ENCODE results near the gene SPRY4. TPM values are rescaled to one million over a fixed set of nuclear protein-coding genes. Genes with fewer than 3 reads are reported as not detected.

Gene SPRY4
- polyA plus RNA-seq (2012; ENCODE audit: insufficient read length, low read depth): 78.3 TPM

- TF ChIP-seq FOXP2 (optimal IDR thresholded peaks at IDR 0.05; ENCODE audit: borderline replicate concordance, extremely low read depth, extremely low read length, insufficient read depth): no peak
- peak; percentile 95 for TF ChIP-seq SIN3A (IDR thresholded peaks at IDR 0.05; ENCODE audit: borderline replicate concordance, insufficient read depth, low read length)
- TF ChIP-seq TAF1 (IDR thresholded peaks at IDR 0.05; ENCODE audit: borderline replicate concordance, insufficient read depth, low read length): peak; percentile 90
- peak in 1 of 2 experiments; percentile 71; a peak in 1 of 4 replicates for TF ChIP-seq REST (IDR thresholded peaks at IDR 0.05; ENCODE audit: insufficient read depth in 1 of 2, low read depth in 2 of 2, low read length in 2 of 2)
- peak; percentile 98 for TF ChIP-seq POLR2AphosphoS5 (IDR thresholded peaks at IDR 0.05; ENCODE audit: low read depth, low read length)
Observed at GRCh38 chr5:142324871-142325724, at the start of gene SPRY4. TSS of gene SPRY4 (minus strand) at chr5:142325021. CDS start at chr5:142315108, 9,913 bp downstream.

- TF ChIP-seq SIN3A (IDR thresholded peaks at IDR 0.05; ENCODE audit: borderline replicate concordance, insufficient read depth, low read length) (no peak), TAF1 (IDR thresholded peaks at IDR 0.05; ENCODE audit: borderline replicate concordance, insufficient read depth, low read length) (no peak), POLR2AphosphoS5 (IDR thresholded peaks at IDR 0.05; ENCODE audit: low read depth, low read length) (no peak), FOXP2 (optimal IDR thresholded peaks at IDR 0.05; ENCODE audit: borderline replicate concordance, extremely low read depth, extremely low read length, insufficient read depth) (no peak), REST (IDR thresholded peaks at IDR 0.05; ENCODE audit: insufficient read depth in 1 of 2, low read depth in 2 of 2, low read length in 2 of 2) (no peak)
Observed at GRCh38 chr5:142368529-142368928, 43.7 kb upstream of the SPRY4 start.

DNA sequence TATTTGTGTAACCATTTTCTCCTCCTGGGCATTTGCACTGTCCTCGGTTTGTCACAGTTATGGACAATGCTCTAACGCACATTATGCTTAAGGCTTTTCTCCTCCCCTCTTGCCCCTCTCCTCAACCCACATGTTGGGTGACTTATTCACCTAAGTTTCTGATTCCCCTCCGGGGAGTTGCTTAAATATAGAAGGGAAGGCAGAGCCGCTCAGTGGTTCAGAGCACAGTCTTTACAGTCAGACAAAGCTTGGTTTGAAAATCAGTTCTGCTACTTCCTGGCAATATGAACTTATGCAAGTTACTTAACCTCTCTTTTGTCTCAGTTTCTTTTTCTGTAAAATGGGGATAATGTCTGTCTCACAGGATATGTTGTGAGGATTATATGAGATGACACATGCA, 41.2 kb upstream of the SPRY4 start:
- no peak for TF ChIP-seq SIN3A (IDR thresholded peaks at IDR 0.05; ENCODE audit: borderline replicate concordance, insufficient read depth, low read length)
- no peak for TF ChIP-seq REST (IDR thresholded peaks at IDR 0.05; ENCODE audit: insufficient read depth in 1 of 2, low read depth in 2 of 2, low read length in 2 of 2)
- TF ChIP-seq TAF1 (IDR thresholded peaks at IDR 0.05; ENCODE audit: borderline replicate concordance, insufficient read depth, low read length): no peak
- no peak for TF ChIP-seq FOXP2 (optimal IDR thresholded peaks at IDR 0.05; ENCODE audit: borderline replicate concordance, extremely low read depth, extremely low read length, insufficient read depth)
- no peak for TF ChIP-seq POLR2AphosphoS5 (IDR thresholded peaks at IDR 0.05; ENCODE audit: low read depth, low read length)

DNA sequence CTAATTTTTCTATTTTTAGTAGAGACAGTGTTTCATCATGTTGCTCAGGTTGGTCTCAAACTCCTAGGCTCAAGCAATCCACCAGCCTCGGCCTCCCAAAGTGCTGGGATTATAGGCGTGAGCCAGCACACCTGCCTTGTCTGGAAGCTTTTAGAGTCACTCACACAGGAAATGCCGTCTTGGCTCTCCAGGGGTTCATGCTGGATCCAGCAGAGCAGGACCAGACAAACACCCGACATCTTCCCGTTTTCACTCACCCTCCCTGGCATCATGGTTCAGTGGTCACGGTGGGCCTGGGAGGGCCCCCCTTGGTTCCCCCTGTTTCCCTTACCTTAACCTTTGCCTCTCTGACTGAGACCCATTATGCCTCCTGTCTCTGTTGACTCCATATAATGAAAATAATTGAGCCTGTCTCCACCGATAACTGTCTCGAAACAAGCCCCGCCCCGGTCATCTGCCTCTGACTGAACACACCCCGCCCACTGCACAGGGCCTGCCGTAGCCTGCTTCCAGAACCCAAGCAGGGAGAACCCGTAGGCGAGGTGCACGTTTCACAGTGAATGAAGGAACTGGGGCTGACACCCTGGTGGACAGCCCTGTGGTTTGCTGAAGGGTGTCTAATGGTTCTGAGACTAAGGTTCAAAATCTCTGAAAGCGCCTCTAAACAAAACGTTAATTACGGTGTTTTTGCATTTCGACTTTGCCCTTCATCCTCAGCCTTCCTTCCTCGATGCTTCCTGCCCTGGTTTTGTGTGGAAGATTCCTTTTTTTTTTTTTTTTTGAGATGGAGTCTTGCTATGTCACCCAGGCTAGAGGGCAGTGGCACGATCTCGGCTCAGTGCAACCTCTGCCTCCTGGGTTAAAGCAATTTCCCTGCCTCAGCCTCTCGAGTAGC, 39.7 kb upstream of the SPRY4 start:
- TF ChIP-seq FOXP2 (optimal IDR thresholded peaks at IDR 0.05; ENCODE audit: borderline replicate concordance, extremely low read depth, extremely low read length, insufficient read depth) (no peak), POLR2AphosphoS5 (IDR thresholded peaks at IDR 0.05; ENCODE audit: low read depth, low read length) (no peak), REST (IDR thresholded peaks at IDR 0.05; ENCODE audit: insufficient read depth in 1 of 2, low read depth in 2 of 2, low read length in 2 of 2) (no peak), SIN3A (IDR thresholded peaks at IDR 0.05; ENCODE audit: borderline replicate concordance, insufficient read depth, low read length) (no peak), TAF1 (IDR thresholded peaks at IDR 0.05; ENCODE audit: borderline replicate concordance, insufficient read depth, low read length) (no peak)
